Measurements from ENCODE around the gene RAMAC. TPM values are rescaled to one million over a fixed set of nuclear protein-coding genes. Genes with fewer than 3 reads are reported as not detected.

The RAMAC gene
- 41.0 and 46.2 TPM in 2 replicates for total RNA-seq (2014; rRNA removed; shearing (Covaris generic))

GRCh38 chr15:82985688-82986441 lies at the start of gene RAMAC:
TSS of gene RAMAC (plus strand) at chr15:82986210. CDS start at chr15:82989019, 2,809 bp downstream.

GRCh38 chr15:82952158-82953081 lies 33.6 kb upstream of the RAMAC start, which contains the start of gene HOMER2:
TSS of gene HOMER2 (minus strand) at chr15:82952720. CDS start at chr15:82952535, 185 bp downstream.

GRCh38 chr15:83011271-83012075 lies 25.5 kb downstream of the RAMAC start, which contains the start of gene C15orf40:
TSS of gene C15orf40 (minus strand) at chr15:83011639. CDS start at chr15:83011607, 32 bp downstream.

Other genes starting within 250 kb of the RAMAC start
- gene FSD2, start 180.1 kb upstream of the RAMAC start, total RNA-seq (2014; rRNA removed; shearing (Covaris generic)): not detected in 2 replicates
- gene WHAMM, start 176.6 kb upstream of the RAMAC start, total RNA-seq (2014; rRNA removed; shearing (Covaris generic)): 4.3 and 4.7 TPM in 2 replicates
- gene HOMER2, start 33.5 kb upstream of the RAMAC start, total RNA-seq (2014; rRNA removed; shearing (Covaris generic)): 16.3 and 18.2 TPM in 2 replicates
- 14.2 and 17.8 TPM in 2 replicates for gene C15orf40, start 25.4 kb downstream of the RAMAC start, total RNA-seq (2014; rRNA removed; shearing (Covaris generic))
- gene BTBD1, start 81.0 kb downstream of the RAMAC start, total RNA-seq (2014; rRNA removed; shearing (Covaris generic)): 57.0 and 61.5 TPM in 2 replicates
- gene TM6SF1, start 121.4 kb downstream of the RAMAC start, total RNA-seq (2014; rRNA removed; shearing (Covaris generic)): not detected in 2 replicates
- 49.9 and 90.2 TPM in 2 replicates for gene HDGFL3, start 221.6 kb downstream of the RAMAC start, total RNA-seq (2014; rRNA removed; shearing (Covaris generic))